ENCODE results near the gene SLC8A2.

SLC8A2 gene

GRCh38 chr19:47471733-47472457 lies at the start of gene SLC8A2:
TSS of gene SLC8A2 (minus strand) at chr19:47471893. CDS start at chr19:47466403, 5,490 bp downstream.
- peak; percentile 81 for DNase-seq

- DNase-seq = no peak
Observed at GRCh38 chr19:47520839-47521238, 49.1 kb upstream of the SLC8A2 start.

GRCh38 chr19:47520343-47520806 lies 48.7 kb upstream of the SLC8A2 start:
- DNase-seq = no peak

- DNase-seq = no peak
Observed at GRCh38 chr19:47518854-47519253, 47.2 kb upstream of the SLC8A2 start.

- no peak for DNase-seq
Observed at GRCh38 chr19:47518139-47518538, 46.4 kb upstream of the SLC8A2 start.

DNA sequence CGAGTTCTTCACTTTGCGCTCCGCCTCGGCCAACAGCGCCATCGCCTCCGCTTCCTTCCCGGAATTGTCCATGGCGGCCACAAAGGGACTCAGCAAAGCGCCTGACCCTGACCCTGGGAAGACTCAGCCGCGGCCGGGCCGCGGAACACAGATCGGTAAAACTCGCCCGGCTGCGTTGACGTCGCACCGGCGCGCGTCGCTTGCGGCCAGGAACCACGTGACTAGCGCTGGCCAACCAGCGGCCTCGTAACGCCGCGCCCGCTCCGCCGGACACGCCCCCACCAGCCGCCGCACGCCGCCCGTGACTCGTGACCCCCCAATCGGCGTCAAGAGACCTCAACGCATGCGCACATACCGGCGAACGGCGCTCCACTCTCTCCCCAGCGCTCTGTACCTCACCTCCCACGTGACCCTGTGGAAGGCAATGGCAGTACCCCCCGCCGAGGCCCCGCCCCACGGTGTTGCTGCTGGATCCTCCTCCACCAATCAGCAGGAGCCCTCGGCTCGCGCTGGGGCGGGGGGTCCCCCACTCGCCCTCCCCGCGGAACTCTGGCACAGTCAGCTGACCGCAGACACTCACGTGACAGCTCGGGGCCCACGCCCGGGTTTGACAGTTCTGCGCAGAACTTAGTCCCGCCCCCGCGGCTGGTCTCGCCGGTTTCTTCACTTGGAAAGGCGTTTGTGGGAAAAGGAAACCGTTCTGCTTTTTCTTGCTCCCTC lies 43.3 kb upstream of the SLC8A2 start, which contains the start of gene NAPA:
Gene NAPA (minus strand): TSS at position 195 of the 720 bp plus-strand sequence. CDS start 123 bp downstream, at position 72.
- DNase-seq = peak; percentile 100

GRCh38 chr19:47514151-47514868 lies 42.6 kb upstream of the SLC8A2 start:
- DNase-seq = no peak

GRCh38 chr19:47512948-47513319 lies 41.2 kb upstream of the SLC8A2 start:
- DNase-seq = no peak

- DNase-seq = no peak
Observed at GRCh38 chr19:47512183-47512947, 40.7 kb upstream of the SLC8A2 start.

- DNase-seq = no peak
Observed at GRCh38 chr19:47511681-47512080, 40.0 kb upstream of the SLC8A2 start.

GRCh38 chr19:47511128-47511517 lies 39.4 kb upstream of the SLC8A2 start:
- DNase-seq = no peak

GRCh38 chr19:47510516-47511127 lies 38.9 kb upstream of the SLC8A2 start:
- DNase-seq = no peak

- DNase-seq = no peak
Observed at GRCh38 chr19:47509973-47510372, 38.3 kb upstream of the SLC8A2 start.

DNA sequence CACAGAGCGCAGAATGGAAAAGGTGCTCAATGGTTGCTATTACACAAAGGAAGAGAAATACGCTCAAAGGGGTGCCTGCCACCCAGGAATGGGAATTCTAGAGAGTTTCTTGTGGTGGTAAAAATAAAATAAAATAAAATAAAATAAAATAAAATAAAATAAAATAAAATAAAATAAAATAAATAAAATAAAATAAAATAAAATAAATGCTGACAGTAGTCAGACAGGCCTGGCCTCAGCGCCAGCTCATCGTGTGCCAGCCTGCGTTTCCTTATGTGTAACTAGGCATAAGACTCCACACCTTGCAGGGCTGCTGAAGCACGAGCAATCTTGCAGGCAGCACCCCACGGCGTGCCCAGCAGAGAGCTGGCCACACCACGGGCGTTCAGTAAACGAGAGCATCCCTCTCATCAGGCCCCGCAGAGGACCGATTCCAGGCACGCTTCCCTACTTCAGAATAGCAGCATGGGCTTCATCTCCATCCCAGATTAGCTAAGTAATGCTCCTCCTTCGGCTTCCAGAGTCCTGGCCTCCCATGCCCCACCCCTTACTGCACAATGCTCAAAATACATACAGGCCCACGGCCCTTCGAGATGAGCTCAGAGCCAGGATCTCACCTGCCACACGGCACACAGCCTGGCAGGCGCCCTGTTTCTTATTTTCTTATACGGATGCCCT lies 37.6 kb upstream of the SLC8A2 start:
- no peak for DNase-seq

DNA sequence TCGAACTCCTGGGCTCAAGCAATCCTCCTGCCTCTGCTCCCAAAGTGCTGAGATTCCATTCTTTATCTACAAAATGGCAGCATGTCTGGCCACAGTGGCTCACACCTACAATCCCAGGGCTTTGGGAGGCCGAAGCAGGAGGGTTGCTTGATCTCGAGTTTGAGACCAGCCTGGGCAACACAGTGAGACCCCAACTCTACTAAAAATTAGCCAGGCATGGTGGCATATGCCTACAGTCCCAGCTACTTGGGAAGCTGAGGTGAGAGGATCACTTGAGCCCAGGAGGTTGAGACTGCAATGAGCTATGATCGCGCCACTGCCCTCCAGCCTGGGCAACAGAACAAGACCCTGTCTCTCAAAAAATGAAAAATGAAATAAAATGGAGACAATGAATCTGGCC lies 37.0 kb upstream of the SLC8A2 start:
- DNase-seq = no peak

DNA sequence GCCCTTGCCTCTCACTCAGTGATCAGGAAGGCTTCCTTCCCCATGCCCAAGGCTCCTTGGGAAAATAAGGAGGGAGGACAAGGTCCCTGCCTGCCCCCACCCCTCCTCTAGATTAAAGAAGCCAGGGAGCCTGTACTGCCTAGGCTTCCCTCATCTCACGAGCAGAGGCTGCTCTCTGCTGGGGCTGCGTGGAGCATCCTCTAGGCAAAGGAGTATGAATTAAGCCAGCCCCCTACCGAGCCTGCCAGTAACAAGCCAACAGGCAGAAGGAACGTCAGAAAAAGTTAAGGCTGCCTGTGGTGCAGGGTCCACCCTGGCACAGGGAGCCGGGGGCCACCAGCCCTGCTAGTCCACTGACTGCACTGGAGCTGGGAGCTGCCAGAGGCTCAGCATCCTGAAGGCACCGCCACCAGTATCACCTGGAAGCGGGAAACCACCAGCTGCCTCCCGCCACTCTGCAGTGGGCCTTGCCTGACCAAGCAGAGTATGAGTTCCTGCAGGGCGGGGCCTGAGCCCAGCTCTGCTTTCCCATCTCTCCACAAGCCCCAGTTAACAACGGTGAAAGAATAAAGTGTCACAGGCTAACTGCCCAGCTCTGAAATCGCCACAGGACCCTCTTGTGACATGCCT lies 36.3 kb upstream of the SLC8A2 start:
- DNase-seq = no peak

- no peak for DNase-seq
Observed at GRCh38 chr19:47507012-47507411, 35.3 kb upstream of the SLC8A2 start.

GRCh38 chr19:47506459-47506858 lies 34.8 kb upstream of the SLC8A2 start:
- DNase-seq = no peak

- DNase-seq = no peak
Observed at GRCh38 chr19:47505506-47505905, 33.8 kb upstream of the SLC8A2 start.

DNA sequence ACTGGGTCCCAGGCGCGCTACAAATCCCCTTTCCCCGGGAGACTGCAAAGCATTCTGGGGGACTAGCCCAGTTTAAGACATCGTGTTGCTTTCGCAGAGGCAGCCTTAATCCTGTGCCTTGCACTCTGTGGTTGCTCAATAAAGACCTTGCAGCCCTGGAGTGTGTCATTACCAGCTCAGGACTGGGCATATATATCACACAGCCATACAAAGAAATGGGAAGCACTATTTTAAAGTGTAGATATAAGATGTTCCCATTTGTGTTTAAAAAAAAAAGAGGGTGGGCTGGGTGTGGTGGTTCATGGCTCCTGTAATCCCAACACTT lies 32.1 kb upstream of the SLC8A2 start:
- no peak for DNase-seq

GRCh38 chr19:47503130-47503825 lies 31.6 kb upstream of the SLC8A2 start:
- no peak for DNase-seq
